Endothelial cell of umbilical vein (primary cell): ENCODE measurements around the gene ELMO1.

ENCODE experiments used
- CTCF ChIP-seq, 2 donors: IDR thresholded peaks; 1 replicate in 1 of 2; 2 replicates in 1 of 2; pipeline ENCODE4 v1.5.1; 2011; ENCODE audit warnings: low read length in 2 of 2, mild to moderate bottlenecking in 2 of 2, moderate library complexity in 2 of 2, control low read depth in 1 of 2, inconsistent platforms in 1 of 2, low read depth in 1 of 2; ENCODE audit not compliant: insufficient read depth in 1 of 2; ENCODE audit errors: extremely low read depth in 1 of 2
- EZH2 ChIP-seq: IDR thresholded peaks from 2 replicates; pipeline ENCODE4 v1.6.1; 2012; ENCODE audit warnings: borderline replicate concordance, low read depth, mild to moderate bottlenecking, moderate library complexity, low read length, inconsistent platforms; ENCODE audit not compliant: severe bottlenecking
- MAX ChIP-seq: IDR thresholded peaks from 2 replicates; pipeline ENCODE4 v1.6.1; 2011; ENCODE audit not compliant: insufficient read depth, insufficient read length
- MYC ChIP-seq: IDR thresholded peaks from one replicate; pipeline ENCODE4 v1.6.1; 2011; ENCODE audit warnings: mild to moderate bottlenecking, low read depth, low read length
- POLR2A ChIP-seq: IDR thresholded peaks from 2 replicates; pipeline ENCODE4 v1.6.1; 2012; ENCODE audit warnings: low read depth, mild to moderate bottlenecking, control low read depth, low read length
- POLR2AphosphoS5 ChIP-seq: IDR thresholded peaks from 2 replicates; pipeline ENCODE4 v1.6.1; 2012; ENCODE audit warnings: low read depth, mild to moderate bottlenecking, control low read depth, low read length, moderate library complexity; ENCODE audit not compliant: insufficient read depth

- TF ChIP-seq CTCF (IDR thresholded peaks at IDR 0.05; ENCODE audit: extremely low read depth in 1 of 2, insufficient read depth in 1 of 2, low read depth in 1 of 2, low read length in 2 of 2) (no peak), POLR2A (no peak), POLR2AphosphoS5 (no peak), MYC (no peak), MAX (no peak), EZH2 (no peak)
Observed at GRCh38 chr7:37113661-37114355, 334.9 kb downstream of the ELMO1 start.
